K562 (cell line): ENCODE measurements around the gene SMIM10L2A. TPM values are rescaled to one million over a fixed set of nuclear protein-coding genes. Genes with fewer than 3 reads are reported as not detected.

Experiments used
- ATAC-seq: fragments of 200-7000 bp; cut with Tn5 transposase; 3 replicates; pipeline ENCODE4 v1.9.1; 2020; ENCODE audit warnings: moderate library complexity
- BruUV-seq: library from RNA; stranded (reverse); fragments of 400-500 nt; replicated peaks from 2 replicates; lab custom pipeline; 2021; lab: Mats Ljungman, UMichigan
- CTCF ChIA-PET: fragments of 300-600 bp; formaldehyde crosslinking; extraction: SDS; loops from one replicate; lab custom pipeline; 2021; ENCODE audit warnings: low intra/inter-chr PET ratio; lab: Yijun Ruan, JAX
- POLR2A ChIA-PET: fragments of 300-600, 350-650 bp; sonication (Branson Sonifier 250); formaldehyde crosslinking; extraction: SDS; loops from one replicate; lab custom pipeline; 2021; ENCODE audit warnings: antibody characterized with exemption, inconsistent platforms; lab: Yijun Ruan, JAX
- DNase-seq, 4 experiments: peaks; one replicate each; pipeline versions ENCODE4 v3.0.0 to v3.0.0-alpha.2; 2011 to 2018; ENCODE audit warnings: low spot score in 3 of 4, mixed read lengths in 3 of 4; ENCODE audit errors: extremely low read depth in 1 of 4
- FAIRE-seq: peaks from 2 replicates; lab custom pipeline; 2011; peaks lifted over from hg19 to GRCh38; lab: Jason Lieb, UNC
- H2AFZ ChIP-seq: 2 replicates; pipeline ENCODE4 v1.6.0; 2011; ENCODE audit warnings: low read depth, low read length, control low read depth, inconsistent platforms
- H3K27ac ChIP-seq: fragments of 200-600 bp; 3 replicates; pipeline ENCODE4 v1.8.0; 2011; ENCODE audit warnings: low read depth, mild to moderate bottlenecking, control low read depth, inconsistent platforms, low read length, moderate library complexity, mixed read lengths; ENCODE audit errors: extremely low read depth
- H3K27me3 ChIP-seq, 2 experiments: fragments of 300-600 bp in 1 of 2; 2 replicates in 1 of 2; 3 replicates in 1 of 2; pipeline versions ENCODE4 v1.6.0 to v1.8.0; 2011; ENCODE audit warnings: inconsistent platforms in 2 of 2, low read length in 2 of 2, mild to moderate bottlenecking in 1 of 2, mixed read lengths in 1 of 2, moderate library complexity in 1 of 2; ENCODE audit not compliant: control insufficient read depth in 2 of 2, insufficient read depth in 2 of 2
- H3K36me3 ChIP-seq: fragments of 300-600 bp; 3 replicates; pipeline ENCODE4 v1.8.0; 2011; ENCODE audit warnings: mild to moderate bottlenecking, low read length, inconsistent platforms; ENCODE audit not compliant: control insufficient read depth, insufficient read depth
- H3K4me1 ChIP-seq, 2 experiments: fragments of 200-600 bp in 1 of 2; replicated peaks in 1 of 2; 2 replicates in 1 of 2; 3 replicates in 1 of 2; pipeline versions ENCODE4 v1.5.1 to v1.8.0; 2011; ENCODE audit warnings: inconsistent platforms in 2 of 2, low read length in 2 of 2, mild to moderate bottlenecking in 1 of 2, mixed read lengths in 1 of 2, moderate library complexity in 1 of 2; ENCODE audit not compliant: control insufficient read depth in 2 of 2, insufficient read depth in 2 of 2
- H3K4me2 ChIP-seq: 2 replicates; pipeline ENCODE4 v1.6.1; 2011; ENCODE audit warnings: low read length, control low read depth, inconsistent platforms, mixed read lengths; ENCODE audit not compliant: insufficient read depth
- H3K4me3 ChIP-seq: fragments of 200-600 bp; sonication (generic), shearing (Covaris generic); 2 replicates; pipeline ENCODE4 v1.5.1; 2016; ENCODE audit warnings: control low read depth, inconsistent platforms
- H3K79me2 ChIP-seq: fragments of 200-600 bp; 3 replicates; pipeline ENCODE4 v1.8.0; 2011; ENCODE audit warnings: low read length, inconsistent platforms; ENCODE audit not compliant: control insufficient read depth, insufficient read depth
- H3K9ac ChIP-seq, 2 experiments: 2 replicates each; pipeline versions ENCODE4 v1.6.0 to v1.6.1; 2011; ENCODE audit warnings: low read depth in 2 of 2, low read length in 2 of 2, control low read depth in 1 of 2, inconsistent platforms in 1 of 2, mild to moderate bottlenecking in 1 of 2, mixed read lengths in 1 of 2; ENCODE audit not compliant: insufficient read depth in 1 of 2
- H3K9me1 ChIP-seq: one replicate; pipeline ENCODE4 v1.6.0; 2011; ENCODE audit warnings: inconsistent platforms, mild to moderate bottlenecking, low read length, moderate library complexity; ENCODE audit not compliant: control insufficient read depth, insufficient read depth
- H3K9me3 ChIP-seq: replicated peaks from 2 replicates; pipeline ENCODE4 v1.5.1; 2011; ENCODE audit warnings: low read depth, low read length, inconsistent platforms; ENCODE audit not compliant: control insufficient read depth, insufficient read depth
- H4K20me1 ChIP-seq: replicated peaks from 2 replicates; pipeline ENCODE4 v1.6.1; 2011; ENCODE audit warnings: low read length, inconsistent platforms, mixed read lengths; ENCODE audit not compliant: control insufficient read depth, insufficient read depth
- AFF4 ChIP-seq: sonication (generic); formaldehyde crosslinking; IDR thresholded peaks from 2 replicates; pipeline ENCODE4 v1.8.0; 2023; ENCODE audit warnings: mild to moderate bottlenecking, missing genetic modification reagents
- ARID1B ChIP-seq: fragments of 450-650 bp; IDR thresholded peaks from 2 replicates; pipeline ENCODE4 v1.6.1; 2016; ENCODE audit warnings: antibody characterized with exemption, mild to moderate bottlenecking, inconsistent platforms
- ESRRB ChIP-seq: fragments of 250-450 bp; sonication (Bioruptor Pico); IDR thresholded peaks from 2 replicates; pipeline ENCODE4 v1.5.0; 2020; ENCODE audit warnings: mild to moderate bottlenecking, moderate library complexity, borderline replicate concordance
- KDM2B ChIP-seq: fragments of 250-450 bp; sonication (Bioruptor Pico); IDR thresholded peaks from 2 replicates; pipeline ENCODE4 v1.8.0; 2021; ENCODE audit warnings: mild to moderate bottlenecking, moderate library complexity
- MEIS2 ChIP-seq: fragments of 450-650 bp; IDR thresholded peaks from 2 replicates; pipeline ENCODE4 v1.6.1; 2014; ENCODE audit warnings: mild to moderate bottlenecking; ENCODE audit not compliant: partially characterized antibody
- POLR2H ChIP-seq: IDR thresholded peaks from 2 replicates; pipeline ENCODE4 v1.6.1; 2016; ENCODE audit warnings: missing genetic modification characterization, low read depth, mild to moderate bottlenecking, control low read depth, missing compliant biosample characterization, moderate library complexity
- SMAD3 ChIP-seq: fragments of 450-650 bp; formaldehyde crosslinking; conservative IDR thresholded peaks from 2 replicates; pipeline ENCODE4 v1.4.0; 2020; ENCODE audit warnings: mild to moderate bottlenecking
- WGBS: fragments of 100-300 bp; shearing (Covaris generic); methylation state at CpG from one replicate; pipeline ENCODE4 v1.1.6; 2016; ENCODE audit warnings: low coverage, mixed read lengths; ENCODE audit not compliant: insufficient coverage; ENCODE audit errors: missing lambda C conversion rate; 5-methylcytosine and 5-hydroxymethylcytosine counted together
- in situ Hi-C: fragments of 300-500 bp; cut with MboI; formaldehyde crosslinking; loops from 4 replicates; pipeline ENCODE4 v1.15.0; 2018; ENCODE audit warnings: inconsistent platforms, mixed read lengths
- intact Hi-C: fragments of 100-400 bp; cut with micrococcal nuclease; formaldehyde crosslinking; loops from 2 replicates; pipeline ENCODE4 v1.14.2; 2022
- polyA plus RNA-seq, 8 experiments: library from polyadenylated mRNA; depleted of rRNA in 4 of 8; stranded (reverse) in 5 of 8; unstranded in 3 of 8; fragments of >200 nt; fragmentation: Nextera tagmentation in 2 of 8; fragmentation: Illumina TruSeq in 1 of 8; extraction: Ambion mirVana in 2 of 8; extraction: Trizol in 1 of 8; gene quantifications; 2 replicates each; pipeline versions ENCODE4 v1.2.1 to v1.2.3, GENCODE V29; 2011 to 2014; ENCODE audit warnings: inconsistent platforms in 1 of 8, missing spikeins in 1 of 8
- total RNA-seq, 7 experiments: library from RNA; depleted of rRNA in 6 of 7; stranded (reverse); fragments of >200 nt in 6 of 7; fragmentation: Illumina TruSeq in 2 of 7; extraction: Trizol in 2 of 7; gene quantifications; 2 replicates each; pipeline versions ENCODE4 v1.2.1 to v1.2.3, GENCODE V29; 2011 to 2021; ENCODE audit warnings: low replicate concordance in 1 of 7
- TF ChIP-seq, protein P1 (sequence below): fragments of 250-450 bp; sonication (Bioruptor Pico); IDR thresholded peaks from 2 replicates; pipeline ENCODE4 v1.5.0; 2020; ENCODE audit warnings: mild to moderate bottlenecking, borderline replicate concordance

Gene SMIM10L2A
- total and polyA plus RNA-seq, 9 of the 15 experiments (the other 6 are each of a cell fraction or from before 2014, with no cell fraction given): 0.03 to 0.14 (median 0.09) TPM; not detected in 2

DNA sequence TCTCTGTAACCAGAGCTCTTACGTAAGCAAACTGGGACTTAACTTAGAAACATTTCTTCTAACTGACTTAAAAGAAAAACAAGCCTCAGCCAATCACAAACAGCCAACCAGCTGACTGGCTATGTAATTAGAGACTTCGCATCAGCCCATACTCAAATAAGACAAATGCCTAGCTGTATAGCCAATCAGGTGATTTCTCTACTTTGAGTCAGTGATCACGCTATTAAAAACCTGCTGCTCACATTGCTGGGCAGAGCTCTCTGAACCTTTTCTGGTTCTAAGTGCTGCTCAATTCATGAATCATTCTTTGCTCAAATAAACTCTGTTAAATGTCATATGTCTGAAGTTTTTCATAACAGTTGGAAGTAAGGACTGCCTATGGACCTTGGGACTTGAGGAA lies 9.9 kb upstream of the SMIM10L2A start (continued):
- TF ChIP-seq AFF4 (CRISPR knock-in tag) (no peak), KDM2B (no peak), ARID1B (no peak), SMAD3 (no peak), POLR2H (tag) (no peak), ESRRB (no peak)

- in situ Hi-C loops (no loop called here), intact Hi-C loops (no loop called here)
- WGBS: 0% methylated on average over 4 of the region's 4 CpGs
- CTCF ChIA-PET: no interaction called here
- FAIRE-seq: no peak
- POLR2A ChIA-PET: no interaction called here
- Histone ChIP-seq H3K27me3 (no peaks in the 10 kb centered on the region; a peak in 1 of 5 replicates), H3K79me2 (no peaks in the 10 kb centered on the region), H3K9ac (no peak overlapping the region), H3K27ac (no peak overlapping the region), H3K4me2 (no peak overlapping the region), H3K9me3 (no peaks in the 10 kb centered on the region), H2AFZ (no peak overlapping the region), H3K9me1 (no peaks in the 10 kb centered on the region), H3K36me3 (no peaks in the 10 kb centered on the region), H4K20me1 (no peaks in the 10 kb centered on the region), H3K4me3 (no peak overlapping the region), H3K4me1 (peaks cover 0 to 6% of the 10 kb centered on the region in 2 experiments; a peak in 2 of 5 replicates)
- no peak for ATAC-seq
- BruUV-seq: no TSS peak
- DNase-seq: no peak
- peak; percentile 43 for TF ChIP-seq MEIS2
- TF ChIP-seq, protein P1, sequence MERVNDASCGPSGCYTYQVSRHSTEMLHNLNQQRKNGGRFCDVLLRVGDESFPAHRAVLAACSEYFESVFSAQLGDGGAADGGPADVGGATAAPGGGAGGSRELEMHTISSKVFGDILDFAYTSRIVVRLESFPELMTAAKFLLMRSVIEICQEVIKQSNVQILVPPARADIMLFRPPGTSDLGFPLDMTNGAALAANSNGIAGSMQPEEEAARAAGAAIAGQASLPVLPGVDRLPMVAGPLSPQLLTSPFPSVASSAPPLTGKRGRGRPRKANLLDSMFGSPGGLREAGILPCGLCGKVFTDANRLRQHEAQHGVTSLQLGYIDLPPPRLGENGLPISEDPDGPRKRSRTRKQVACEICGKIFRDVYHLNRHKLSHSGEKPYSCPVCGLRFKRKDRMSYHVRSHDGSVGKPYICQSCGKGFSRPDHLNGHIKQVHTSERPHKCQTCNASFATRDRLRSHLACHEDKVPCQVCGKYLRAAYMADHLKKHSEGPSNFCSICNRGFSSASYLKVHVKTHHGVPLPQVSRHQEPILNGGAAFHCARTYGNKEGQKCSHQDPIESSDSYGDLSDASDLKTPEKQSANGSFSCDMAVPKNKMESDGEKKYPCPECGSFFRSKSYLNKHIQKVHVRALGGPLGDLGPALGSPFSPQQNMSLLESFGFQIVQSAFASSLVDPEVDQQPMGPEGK (CRISPR knock-in tag): no peak
These were observed 5.2 kb upstream of the SMIM10L2A start for GRCh38 chrX:135416546-135416945.
